Astrocyte of the spinal cord (primary cell): ENCODE data around the gene NT5C1A.

Experiments
- DNase-seq: peaks from one replicate; pipeline ENCODE4 v3.0.0; 2011; ENCODE audit warnings: low read depth, low spot score
- H3K4me3 ChIP-seq: 2 replicates; pipeline ENCODE4 v1.5.1; 2011; ENCODE audit warnings: low read depth, mild to moderate bottlenecking, low read length, moderate library complexity
- CTCF ChIP-seq: IDR thresholded peaks from 2 replicates; pipeline ENCODE4 v1.5.1; 2012; ENCODE audit warnings: low read depth, mild to moderate bottlenecking, low read length, inconsistent platforms
- in situ Hi-C: cut with HindIII; loops from 2 replicates; pipeline ENCODE4 v1.10.0; 2017; ENCODE audit warnings: low sequenced_read_pairs

NT5C1A gene

GRCh38 chr1:39668894-39669293 lies 3.0 kb downstream of the NT5C1A start:
- DNase-seq: no peak
- in situ Hi-C loops: no loop called here
- no peak for TF ChIP-seq CTCF
- H3K4me3 ChIP-seq: no peak overlapping the region

- TF ChIP-seq CTCF: no peak
- DNase-seq: no peak
- in situ Hi-C loops: no loop called here
- H3K4me3 ChIP-seq: no peak overlapping the region
Measured at GRCh38 chr1:39668111-39668510, 3.8 kb downstream of the NT5C1A start.

- in situ Hi-C loops: no loop called here
- DNase-seq: no peak
- no peak for TF ChIP-seq CTCF
- no peak overlapping the region for H3K4me3 ChIP-seq
Measured at GRCh38 chr1:39666772-39667171, 5.1 kb downstream of the NT5C1A start.

- no peak for DNase-seq
- in situ Hi-C loops: no loop called here
- H3K4me3 ChIP-seq: no peak overlapping the region
- TF ChIP-seq CTCF: no peak
Measured at GRCh38 chr1:39663559-39663958, 8.3 kb downstream of the NT5C1A start.

- in situ Hi-C loops: no loop called here
- no peak overlapping the region for H3K4me3 ChIP-seq
- TF ChIP-seq CTCF: no peak
- DNase-seq: no peak
Measured at GRCh38 chr1:39662861-39663260, 9.0 kb downstream of the NT5C1A start.

- DNase-seq: no peak
- no peak overlapping the region for H3K4me3 ChIP-seq
- no peak for TF ChIP-seq CTCF
- in situ Hi-C loops: no loop called here
Measured at GRCh38 chr1:39659538-39659937, 12.4 kb downstream of the NT5C1A start.

GRCh38 chr1:39659110-39659509 lies 12.8 kb downstream of the NT5C1A start:
- in situ Hi-C loops: no loop called here
- DNase-seq: no peak
- no peak for TF ChIP-seq CTCF
- no peak overlapping the region for H3K4me3 ChIP-seq
